HepG2 (cell line): ENCODE data around the gene NFS1. TPM values are rescaled to one million over a fixed set of nuclear protein-coding genes. Genes with fewer than 3 reads are reported as not detected.

Experiments
- FOXK1 ChIP-seq: sonication (generic); formaldehyde crosslinking; IDR thresholded peaks from 2 replicates; pipeline ENCODE4 v1.4.0; 2020; ENCODE audit warnings: low read depth, missing genetic modification reagents, borderline replicate concordance
- NBN ChIP-seq: fragments of 450-650 bp; conservative IDR thresholded peaks from 2 replicates; pipeline ENCODE4 v1.6.1; 2017
- SAP130 ChIP-seq: IDR thresholded peaks from 2 replicates; pipeline ENCODE4 v1.6.1; 2016; ENCODE audit warnings: low read depth
- ZKSCAN8 ChIP-seq: IDR thresholded peaks from 2 replicates; pipeline ENCODE4 v1.6.1; 2016; ENCODE audit warnings: borderline replicate concordance, missing genetic modification reagents, missing compliant biosample characterization
- ZNF577 ChIP-seq: sonication (generic); formaldehyde crosslinking; IDR thresholded peaks from 2 replicates; pipeline ENCODE4 v1.4.0; 2020; ENCODE audit warnings: mild to moderate bottlenecking, low read depth, missing genetic modification reagents, borderline replicate concordance
- ZNF746 ChIP-seq: sonication (generic); formaldehyde crosslinking; IDR thresholded peaks from 2 replicates; pipeline ENCODE4 v1.8.0; 2022; ENCODE audit warnings: mild to moderate bottlenecking, missing genetic modification reagents
- polyA plus RNA-seq, 8 experiments: library from polyadenylated mRNA; depleted of rRNA in 3 of 8; stranded (reverse) in 7 of 8; unstranded in 1 of 8; fragments of >200 nt; fragmentation: Illumina TruSeq in 4 of 8; extraction: Trizol in 4 of 8; gene quantifications; 2 replicates each; pipeline versions ENCODE4 v1.2.1 to v1.2.3, GENCODE V29; 2011 to 2016; ENCODE audit warnings: low read depth in 4 of 8, missing spikeins in 1 of 8, mixed read lengths in 1 of 8; ENCODE audit not compliant: insufficient read depth in 1 of 8
- total RNA-seq, 5 experiments: library from RNA; depleted of rRNA; stranded (reverse); fragments of >200 nt; fragmentation: Illumina TruSeq; extraction: Trizol; gene quantifications; 2 replicates each; pipeline ENCODE4 v1.2.3, GENCODE V29; 2016; ENCODE audit warnings: low read depth in 1 of 5
- TF ChIP-seq, protein P1 (sequence below): sonication (generic); formaldehyde crosslinking; IDR thresholded peaks from 2 replicates; pipeline ENCODE4 v1.5.0; 2020; ENCODE audit warnings: mild to moderate bottlenecking, missing genetic modification reagents, borderline replicate concordance
- TF ChIP-seq, protein P2 (sequence below): sonication (generic); formaldehyde crosslinking; IDR thresholded peaks from 2 replicates; pipeline ENCODE4 v1.5.1; 2020; ENCODE audit warnings: missing genetic modification reagents, mild to moderate bottlenecking, borderline replicate concordance

NFS1 gene
- total and polyA plus RNA-seq, 2 of the 13 experiments (the other 11 are each of a cell fraction or from before 2014, with no cell fraction given) = 65.9 to 88.1 TPM

DNA sequence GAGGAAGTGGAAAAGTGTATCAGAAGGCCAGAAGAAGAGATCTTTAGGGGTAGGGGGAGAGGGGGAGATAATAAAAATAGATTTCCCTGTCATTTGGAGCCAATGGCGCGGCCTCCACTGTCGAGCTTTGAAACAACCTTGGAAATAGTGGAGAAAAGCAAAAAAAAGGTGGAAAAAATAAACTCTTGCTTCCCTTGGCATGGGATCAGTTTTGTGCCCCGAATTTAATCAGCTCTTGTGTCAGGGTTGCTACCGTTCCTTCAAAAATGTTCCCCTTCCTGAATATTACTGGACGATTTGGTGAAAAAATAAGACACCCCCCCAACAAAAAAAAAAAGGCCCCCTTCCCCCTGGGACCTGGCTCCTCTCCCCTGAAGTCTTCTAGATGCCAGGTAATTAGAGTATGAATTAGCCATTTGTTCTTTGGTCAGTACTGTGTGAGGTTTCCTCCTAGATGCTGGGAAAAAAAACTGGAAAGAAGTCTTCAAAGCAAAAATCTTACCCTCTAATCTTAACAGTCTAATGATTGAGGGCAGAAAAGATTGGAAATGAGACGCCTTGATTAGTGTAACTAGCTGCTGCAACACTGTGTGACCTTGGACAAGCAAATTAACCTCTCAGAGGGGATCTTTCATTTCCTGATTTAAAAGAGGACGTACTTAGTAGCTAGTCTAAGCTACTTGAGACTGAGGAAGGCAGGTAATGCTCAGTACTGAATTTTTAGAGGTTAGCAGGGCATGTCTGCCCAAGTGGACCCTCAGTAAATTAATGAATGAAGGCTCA, 43.8 kb upstream of the NFS1 start (continued):
- TF ChIP-seq ZNF577 (no peak), FOXK1 (CRISPR knock-in tag) (no peak), SAP130 (CRISPR knock-in tag) (peak; percentile 9; the same call in 1 of the 2 replicates), NBN (no peak), ZKSCAN8 (CRISPR knock-in tag) (no peak; the same call in 1 of the 2 replicates), ZNF746 (CRISPR knock-in tag) (no peak)
- TF ChIP-seq, protein P1, sequence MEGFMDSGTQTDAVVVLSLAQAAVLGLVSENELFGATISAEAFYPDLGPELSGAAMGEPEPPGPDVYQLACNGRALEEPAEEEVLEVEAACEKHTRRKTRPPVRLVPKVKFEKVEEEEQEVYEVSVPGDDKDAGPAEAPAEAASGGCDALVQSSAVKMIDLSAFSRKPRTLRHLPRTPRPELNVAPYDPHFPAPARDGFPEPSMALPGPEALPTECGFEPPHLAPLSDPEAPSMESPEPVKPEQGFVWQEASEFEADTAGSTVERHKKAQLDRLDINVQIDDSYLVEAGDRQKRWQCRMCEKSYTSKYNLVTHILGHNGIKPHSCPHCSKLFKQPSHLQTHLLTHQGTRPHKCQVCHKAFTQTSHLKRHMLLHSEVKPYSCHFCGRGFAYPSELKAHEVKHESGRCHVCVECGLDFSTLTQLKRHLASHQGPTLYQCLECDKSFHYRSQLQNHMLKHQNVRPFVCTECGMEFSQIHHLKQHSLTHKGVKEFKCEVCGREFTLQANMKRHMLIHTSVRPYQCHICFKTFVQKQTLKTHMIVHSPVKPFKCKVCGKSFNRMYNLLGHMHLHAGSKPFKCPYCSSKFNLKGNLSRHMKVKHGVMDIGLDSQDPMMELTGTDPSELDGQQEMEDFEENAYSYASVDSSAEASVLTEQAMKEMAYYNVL (CRISPR knock-in tag) = 0 out of 2 replicates have a peak, but pooled peaks have one; percentile 11
- TF ChIP-seq, protein P2, sequence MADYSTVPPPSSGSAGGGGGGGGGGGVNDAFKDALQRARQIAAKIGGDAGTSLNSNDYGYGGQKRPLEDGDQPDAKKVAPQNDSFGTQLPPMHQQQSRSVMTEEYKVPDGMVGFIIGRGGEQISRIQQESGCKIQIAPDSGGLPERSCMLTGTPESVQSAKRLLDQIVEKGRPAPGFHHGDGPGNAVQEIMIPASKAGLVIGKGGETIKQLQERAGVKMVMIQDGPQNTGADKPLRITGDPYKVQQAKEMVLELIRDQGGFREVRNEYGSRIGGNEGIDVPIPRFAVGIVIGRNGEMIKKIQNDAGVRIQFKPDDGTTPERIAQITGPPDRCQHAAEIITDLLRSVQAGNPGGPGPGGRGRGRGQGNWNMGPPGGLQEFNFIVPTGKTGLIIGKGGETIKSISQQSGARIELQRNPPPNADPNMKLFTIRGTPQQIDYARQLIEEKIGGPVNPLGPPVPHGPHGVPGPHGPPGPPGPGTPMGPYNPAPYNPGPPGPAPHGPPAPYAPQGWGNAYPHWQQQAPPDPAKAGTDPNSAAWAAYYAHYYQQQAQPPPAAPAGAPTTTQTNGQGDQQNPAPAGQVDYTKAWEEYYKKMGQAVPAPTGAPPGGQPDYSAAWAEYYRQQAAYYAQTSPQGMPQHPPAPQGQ (CRISPR knock-in tag) = no peak; the same call in 1 of the 2 replicates
- TF ChIP-seq, all 625 proteins: peak for 94
